GM12878 (cell line): ENCODE data around the gene GTF2A1. TPM values are rescaled to one million over a fixed set of nuclear protein-coding genes. Genes with fewer than 3 reads are reported as not detected.

Experiments
- ATAC-seq: fragments of 200-7000 bp; cut with Tn5 transposase; 3 replicates; pipeline ENCODE4 v1.9.1; 2020; ENCODE audit warnings: mild to moderate bottlenecking, moderate library complexity
- BruUV-seq: library from RNA; stranded (reverse); fragments of 400-500 nt; replicated peaks from 2 replicates; lab custom pipeline; 2021; lab: Mats Ljungman, UMichigan
- CTCF ChIA-PET: fragments of 300-600 bp; sonication (Branson Sonifier 250); formaldehyde crosslinking; extraction: SDS; loops from one replicate; lab custom pipeline; 2021; ENCODE audit warnings: inconsistent platforms; lab: Yijun Ruan, JAX
- POLR2A ChIA-PET: fragments of 350-600 bp; formaldehyde crosslinking; extraction: SDS; loops from one replicate; lab custom pipeline; 2021; ENCODE audit warnings: inconsistent platforms; lab: Charles Lee
- RAD21 ChIA-PET: fragments of 300-600 bp; sonication (Branson Sonifier 250); formaldehyde crosslinking; loops from one replicate; lab custom pipeline; 2023; ENCODE audit warnings: antibody characterized with exemption; ENCODE audit not compliant: unreplicated experiment; lab: Charles Lee
- SMC1A ChIA-PET: fragments of 300-600 bp; sonication (Branson Sonifier 250); formaldehyde crosslinking; loops from one replicate; lab custom pipeline; 2023; ENCODE audit not compliant: unreplicated experiment, uncharacterized antibody; lab: Charles Lee
- DNase-seq: peaks from one replicate; pipeline ENCODE4 v3.0.0-alpha.2; 2011; ENCODE audit warnings: low read depth, low spot score
- FAIRE-seq: peaks from 3 replicates; lab custom pipeline; 2011; peaks lifted over from hg19 to GRCh38; lab: Jason Lieb, UNC
- H2AFZ ChIP-seq: 2 replicates; pipeline ENCODE4 v1.6.0; 2011; ENCODE audit warnings: low read depth, low read length, control low read depth; ENCODE audit not compliant: control insufficient read depth
- H3K27ac ChIP-seq: 2 replicates; pipeline ENCODE4 v1.5.1; 2011; ENCODE audit warnings: control low read depth; ENCODE audit not compliant: control insufficient read depth, insufficient read depth
- H3K27me3 ChIP-seq, 2 experiments: replicated peaks in 1 of 2; 2 replicates each; pipeline versions ENCODE4 v1.6.0 to v1.6.1; 2011; ENCODE audit warnings: low read length in 1 of 2; ENCODE audit not compliant: control insufficient read depth in 2 of 2, insufficient read depth in 2 of 2
- H3K36me3 ChIP-seq, 2 experiments: 2 replicates each; pipeline ENCODE4 v1.5.1; 2011; ENCODE audit warnings: low read length in 1 of 2; ENCODE audit not compliant: control insufficient read depth in 2 of 2, insufficient read depth in 2 of 2
- H3K4me1 ChIP-seq: 2 replicates; pipeline ENCODE4 v1.6.1; 2011; ENCODE audit warnings: mild to moderate bottlenecking, low read length, moderate library complexity, mixed read lengths; ENCODE audit not compliant: control insufficient read depth, insufficient read depth
- H3K4me2 ChIP-seq: 2 replicates; pipeline ENCODE4 v1.6.0; 2011; ENCODE audit warnings: control low read depth; ENCODE audit not compliant: control insufficient read depth, insufficient read depth
- H3K4me3 ChIP-seq: fragments of 200-600 bp; sonication (generic); 2 replicates; pipeline ENCODE4 v1.5.1; 2016
- H3K79me2 ChIP-seq: 2 replicates; pipeline ENCODE4 v1.6.0; 2011; ENCODE audit warnings: low read length; ENCODE audit not compliant: control insufficient read depth, insufficient read depth
- H3K9ac ChIP-seq: 2 replicates; pipeline ENCODE4 v1.8.0; 2011; ENCODE audit warnings: low read length, control low read depth, mixed read lengths; ENCODE audit not compliant: control insufficient read depth, insufficient read depth
- H3K9me3 ChIP-seq: replicated peaks from 3 replicates; pipeline ENCODE4 v1.5.1; 2011; ENCODE audit warnings: mild to moderate bottlenecking, low read length; ENCODE audit not compliant: control insufficient read depth, insufficient read depth
- H4K20me1 ChIP-seq: 2 replicates; pipeline ENCODE4 v1.6.0; 2011; ENCODE audit not compliant: control insufficient read depth, insufficient read depth
- BCL11A ChIP-seq: IDR thresholded peaks from 2 replicates; pipeline ENCODE4 v1.6.1; 2011; ENCODE audit warnings: low read depth, low read length
- CTCF ChIP-seq, 3 experiments: IDR thresholded peaks in 2 of 3; conservative IDR thresholded peaks in 1 of 3; 2 replicates each; pipeline ENCODE4 v1.5.1; 2011; ENCODE audit warnings: low read depth in 3 of 3, low read length in 3 of 3, mild to moderate bottlenecking in 3 of 3, control low read depth in 2 of 3, moderate library complexity in 2 of 3, inconsistent platforms in 1 of 3, mixed read lengths in 1 of 3; ENCODE audit not compliant: control insufficient read depth in 2 of 3, insufficient read depth in 1 of 3; ENCODE audit errors: extremely low read depth in 1 of 3
- E4F1 ChIP-seq: fragments of 450-650 bp; IDR thresholded peaks from 2 replicates; pipeline ENCODE4 v1.6.1; 2018; ENCODE audit warnings: borderline replicate concordance, mild to moderate bottlenecking; ENCODE audit not compliant: partially characterized antibody
- ESRRA ChIP-seq: IDR thresholded peaks from 2 replicates; pipeline ENCODE4 v1.6.1; 2012; ENCODE audit warnings: mild to moderate bottlenecking, low read length, improper control_type of control experiment
- IRF4 ChIP-seq: IDR thresholded peaks from 2 replicates; pipeline ENCODE4 v1.6.1; 2011; ENCODE audit warnings: low read depth, low read length
- NKRF ChIP-seq: fragments of 450-650 bp; conservative IDR thresholded peaks from 2 replicates; pipeline ENCODE4 v1.6.1; 2017; ENCODE audit warnings: mild to moderate bottlenecking, moderate library complexity
- PAX5 ChIP-seq: IDR thresholded peaks from 2 replicates; pipeline ENCODE4 v1.6.1; 2011; ENCODE audit warnings: low read depth, low read length, borderline replicate concordance
- RUNX3 ChIP-seq: IDR thresholded peaks from 2 replicates; pipeline ENCODE4 v1.6.1; 2012; ENCODE audit warnings: low read length, inconsistent platforms
- SREBF1 ChIP-seq: IDR thresholded peaks from 2 replicates; pipeline ENCODE4 v1.6.1; 2012; ENCODE audit warnings: mild to moderate bottlenecking, low read length
- ZNF217 ChIP-seq: fragments of 450-650 bp; IDR thresholded peaks from 2 replicates; pipeline ENCODE4 v1.6.1; 2017; ENCODE audit warnings: antibody characterized with exemption, mild to moderate bottlenecking
- WGBS: methylation state at CpG from one replicate; pipeline ENCODE4 v1.1.6; 2016; ENCODE audit warnings: low lambda C conversion rate; ENCODE audit not compliant: insufficient replicate concordance, insufficient coverage; ENCODE audit errors: missing lambda C conversion rate; 5-methylcytosine and 5-hydroxymethylcytosine counted together
- in situ Hi-C: fragments of 300-500 bp; cut with MboI; formaldehyde crosslinking; loops from 9 replicates; pipeline ENCODE4 v1.14.3; 2018; ENCODE audit warnings: mixed read lengths
- intact Hi-C: fragments of 100-400 bp; cut with micrococcal nuclease; formaldehyde crosslinking; loops from one replicate; pipeline ENCODE4 v1.14.2; 2022; ENCODE audit not compliant: unreplicated experiment
- polyA plus RNA-seq, 11 experiments: library from polyadenylated mRNA; depleted of rRNA in 4 of 11; unstranded in 6 of 11; stranded (reverse) in 5 of 11; fragments of >200 nt; fragmentation: Nextera tagmentation in 4 of 11; fragmentation: Illumina TruSeq in 1 of 11; extraction: Ambion mirVana in 4 of 11; extraction: Trizol in 1 of 11; gene quantifications; 1 replicate in 1 of 11; 2 replicates in 10 of 11; pipeline versions ENCODE4 v1.2.1 to v1.2.3, GENCODE V29; 2011 to 2016; ENCODE audit warnings: inconsistent platforms in 2 of 11, missing spikeins in 2 of 11, low read depth in 1 of 11
- total RNA-seq, 4 experiments: library from RNA; depleted of rRNA in 3 of 4; stranded (reverse); fragments of >200 nt in 3 of 4; fragmentation: Illumina TruSeq in 1 of 4; extraction: Trizol in 1 of 4; gene quantifications; 2 replicates each; pipeline versions ENCODE4 v1.2.1 to v1.2.3, GENCODE V29; 2013 to 2021
- TF ChIP-seq, protein P1 (sequence below): IDR thresholded peaks from 2 replicates; pipeline ENCODE4 v1.6.1; 2012; ENCODE audit warnings: low read length, inconsistent platforms

GTF2A1 gene
- total and polyA plus RNA-seq, 10 of the 15 experiments (the other 5 are each of a cell fraction or from before 2014, with no cell fraction given): 2.5 to 28.7 (median 14.9) TPM

- TF ChIP-seq E4F1: no peak
- TF ChIP-seq, protein P1, sequence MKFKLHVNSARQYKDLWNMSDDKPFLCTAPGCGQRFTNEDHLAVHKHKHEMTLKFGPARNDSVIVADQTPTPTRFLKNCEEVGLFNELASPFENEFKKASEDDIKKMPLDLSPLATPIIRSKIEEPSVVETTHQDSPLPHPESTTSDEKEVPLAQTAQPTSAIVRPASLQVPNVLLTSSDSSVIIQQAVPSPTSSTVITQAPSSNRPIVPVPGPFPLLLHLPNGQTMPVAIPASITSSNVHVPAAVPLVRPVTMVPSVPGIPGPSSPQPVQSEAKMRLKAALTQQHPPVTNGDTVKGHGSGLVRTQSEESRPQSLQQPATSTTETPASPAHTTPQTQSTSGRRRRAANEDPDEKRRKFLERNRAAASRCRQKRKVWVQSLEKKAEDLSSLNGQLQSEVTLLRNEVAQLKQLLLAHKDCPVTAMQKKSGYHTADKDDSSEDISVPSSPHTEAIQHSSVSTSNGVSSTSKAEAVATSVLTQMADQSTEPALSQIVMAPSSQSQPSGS: no peak
- TF ChIP-seq ZNF217: no peak
- TF ChIP-seq BCL11A: no peak
- no peak for TF ChIP-seq RUNX3
These were observed 72.1 kb downstream of the GTF2A1 start (continued) for GRCh38 chr14:81148635-81149034.

GRCh38 chr14:81147140-81147897, 73.4 kb downstream of the GTF2A1 start:
- 21% methylated on average over 2 of the region's 2 CpGs for WGBS
- RAD21 ChIA-PET: interaction anchor here (0.8 to 1.5 kb wide), 2 partner anchors 16 to 42 kb away, joined by 3 to 5 read pairs; no protein-coding TSS in a partner anchor
- in situ Hi-C loops: no loop called here
- intact Hi-C loops: no loop called here
- no peak overlapping the region for H3K9ac ChIP-seq
- no peak overlapping the region for H3K27ac ChIP-seq
- peaks cover 9% of the 10 kb centered on the region for H3K4me1 ChIP-seq
- H3K9me3 ChIP-seq: no peaks in the 10 kb centered on the region
- POLR2A ChIA-PET: interaction anchor here (0.6 kb wide), 1 partner anchor 36 kb away, joined by 4 read pairs; no protein-coding TSS in a partner anchor
- no peak for FAIRE-seq
- H3K4me3 ChIP-seq: no peak overlapping the region
- peak overlapping the region; percentile 11 for H2AFZ ChIP-seq
- no peaks in the 10 kb centered on the region for H3K36me3 ChIP-seq
- ATAC-seq: peak; percentile 44; the same call in 2 of the 3 replicates
- H3K27me3 ChIP-seq: no peaks in the 10 kb centered on the region
- SMC1A ChIA-PET: interaction anchor here (0.6 to 1.6 kb wide), 5 partner anchors 11 to 158 kb away, joined by 3 to 6 read pairs (median 3); no protein-coding TSS in a partner anchor
- no peaks in the 10 kb centered on the region for H3K79me2 ChIP-seq
- H4K20me1 ChIP-seq: no peaks in the 10 kb centered on the region
- BruUV-seq: no TSS peak
- TF ChIP-seq ZNF217 (no peak), ESRRA (no peak), SREBF1 (no peak), PAX5 (peak; percentile 48; the same call in 1 of the 2 replicates), NKRF (no peak), IRF4 (no peak), CTCF (IDR thresholded peaks at IDR 0.05 in 2 of 3, conservative IDR thresholded peaks at IDR 0.05 in 1 of 3; ENCODE audit: control insufficient read depth in 2 of 3, extremely low read depth in 1 of 3, insufficient read depth in 1 of 3, low read depth in 3 of 3, low read length in 3 of 3) (no peak)
- H3K4me2 ChIP-seq: peak overlapping the region; percentile 54
- DNase-seq: no peak
- CTCF ChIA-PET: interaction anchor here (1.0 to 2.4 kb wide), 4 partner anchors 9 to 151 kb away, joined by 3 to 10 read pairs (median 4); no protein-coding TSS in a partner anchor
